Stimulated activated CD4-positive, alpha-beta T cell treated with anti-CD3 and anti-CD28 coated beads, Interleukin-4, amount 100 ng/mL, for 24 hours (primary cell): ENCODE measurements around the gene DHRSX.
"Not testable (repeated sequence)": the region's sequence is repeated elsewhere in the genome, so short reads cannot be mapped to it uniquely, and the experiment has no call there.

Source experiments
- DNase-seq: peaks from one replicate; pipeline ENCODE4 v3.0.0-alpha.2; 2020

Gene DHRSX

DNA sequence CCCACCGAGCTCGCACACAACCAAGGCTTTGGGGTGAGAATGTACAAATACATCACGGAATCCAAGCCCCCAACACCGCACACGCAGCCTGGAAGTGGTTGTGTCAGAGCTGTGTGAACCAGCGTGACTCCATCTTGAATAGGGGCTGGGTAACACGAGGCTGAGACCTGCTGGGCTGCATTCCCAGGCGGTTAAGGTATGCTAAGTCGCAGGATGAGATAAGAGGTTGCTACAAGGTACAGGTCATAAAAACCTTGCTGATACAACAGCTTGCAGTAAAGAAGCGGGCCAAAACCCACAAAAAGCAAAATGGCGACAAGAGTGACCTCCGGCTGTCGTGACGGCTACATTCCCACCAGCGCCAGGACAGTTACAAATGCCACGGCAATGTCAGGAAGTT lies 258.4 kb downstream of the DHRSX start:
- DNase-seq, result no peak

DNA sequence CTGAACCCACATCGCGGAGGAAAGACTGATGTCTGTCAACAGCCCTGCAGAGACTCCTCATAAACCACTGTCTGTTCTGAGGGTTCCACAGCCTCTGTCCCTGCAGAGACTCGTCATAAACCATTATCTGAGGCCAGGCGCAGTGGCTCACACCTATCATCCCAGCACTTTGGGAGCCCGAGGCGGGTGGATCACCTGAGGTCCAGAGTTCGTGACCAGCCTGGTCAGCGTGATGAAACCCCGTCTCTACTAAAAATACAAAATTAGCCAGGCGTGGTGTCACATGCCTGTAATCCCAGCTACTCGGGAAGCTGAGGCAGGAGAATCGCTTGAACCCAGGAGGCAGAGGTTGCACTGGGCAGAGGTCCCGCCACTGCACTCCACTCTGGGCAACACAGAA lies 259.3 kb downstream of the DHRSX start:
- not testable (repeated sequence) for DNase-seq

DNA sequence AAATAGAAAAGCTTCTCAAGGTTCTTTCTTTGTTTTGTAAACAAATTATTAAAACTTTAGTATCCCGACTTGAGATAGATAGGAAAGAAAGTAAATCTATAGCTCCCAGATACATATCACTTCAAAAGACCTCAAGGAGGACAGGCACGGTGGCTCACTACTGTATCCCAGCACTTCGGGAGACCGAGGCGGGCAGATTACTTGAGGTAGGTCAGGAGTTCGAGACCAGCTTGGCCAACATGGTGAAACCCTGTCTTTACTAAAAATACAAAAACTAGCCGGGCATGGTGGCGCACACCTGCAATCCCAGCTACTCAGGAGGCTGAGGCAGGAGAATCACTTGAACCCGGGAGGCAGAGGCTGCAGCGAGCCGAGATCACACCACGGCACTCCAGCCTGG lies 260.0 kb downstream of the DHRSX start:
- not testable (repeated sequence) for DNase-seq

DNA sequence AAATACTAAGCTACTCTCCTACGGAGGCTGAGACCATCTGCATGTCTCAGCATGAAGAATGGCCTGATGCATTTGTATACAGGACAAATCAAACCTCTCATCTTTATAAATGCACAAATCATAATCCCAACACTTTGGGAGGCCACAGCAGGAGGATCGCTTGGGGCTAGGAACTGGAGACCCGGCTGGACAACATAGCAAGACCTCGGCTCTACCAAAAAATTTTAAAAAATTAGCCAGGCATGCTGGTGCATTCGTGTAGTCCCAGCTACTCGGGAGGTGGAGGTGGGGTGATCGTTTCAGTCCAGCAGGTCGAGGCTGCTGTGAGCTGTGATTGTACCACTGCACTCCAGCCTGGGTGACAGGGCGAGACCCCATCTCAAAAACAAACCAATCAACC lies 262.8 kb downstream of the DHRSX start:
- DNase-seq, result no peak

DNA sequence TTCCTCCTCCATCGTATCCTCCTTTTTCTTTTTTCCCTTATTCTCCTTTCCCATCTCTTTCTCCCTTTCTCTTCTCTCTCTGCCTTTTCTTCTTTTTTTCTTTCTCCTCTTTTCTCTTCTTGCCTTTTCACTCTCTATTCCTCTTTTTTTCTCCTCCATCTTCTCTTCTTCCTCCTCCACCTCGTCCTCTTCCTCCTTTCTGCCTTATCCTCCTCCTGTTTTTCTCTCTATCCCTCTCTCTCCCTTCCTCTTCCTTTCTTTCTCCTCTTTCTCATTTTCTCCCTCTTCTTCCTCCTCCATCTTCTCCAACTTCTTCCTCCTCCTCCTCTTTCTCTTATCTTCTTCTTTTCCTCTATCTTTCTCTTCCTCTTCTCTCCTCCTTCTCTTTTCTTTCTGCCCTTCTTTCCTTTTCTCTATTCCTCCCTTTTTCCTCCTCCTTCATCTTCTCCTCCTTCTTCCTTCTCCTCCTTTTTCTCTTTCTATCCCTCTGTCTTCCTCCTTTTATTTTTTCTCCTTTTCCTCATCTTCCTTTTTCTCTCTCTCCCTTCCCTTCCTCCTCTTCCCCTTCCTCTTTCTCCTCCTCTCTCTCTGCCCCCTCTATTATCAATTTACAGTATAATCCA lies 269.1 kb downstream of the DHRSX start:
- DNase-seq, result no peak

DNA sequence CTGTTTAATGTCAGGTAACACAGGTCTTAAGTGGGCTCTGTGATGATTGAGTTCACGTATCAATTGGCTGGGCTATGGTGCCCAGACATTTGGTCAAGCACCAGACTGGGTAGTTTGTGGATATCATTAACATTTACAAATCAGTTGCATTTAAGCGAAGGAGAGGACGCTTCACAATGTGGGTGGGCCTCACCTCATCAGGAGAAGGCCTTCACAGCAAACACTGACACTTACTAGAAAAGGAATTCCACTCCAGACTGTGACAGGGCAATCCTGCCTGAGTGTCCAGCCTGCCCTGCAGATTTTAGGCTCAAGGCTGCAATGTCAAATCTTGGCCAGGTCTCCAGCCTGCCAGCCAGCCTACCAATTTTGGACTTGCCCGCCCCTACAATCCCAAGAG lies 270.3 kb downstream of the DHRSX start:
- DNase-seq, result no peak

DNA sequence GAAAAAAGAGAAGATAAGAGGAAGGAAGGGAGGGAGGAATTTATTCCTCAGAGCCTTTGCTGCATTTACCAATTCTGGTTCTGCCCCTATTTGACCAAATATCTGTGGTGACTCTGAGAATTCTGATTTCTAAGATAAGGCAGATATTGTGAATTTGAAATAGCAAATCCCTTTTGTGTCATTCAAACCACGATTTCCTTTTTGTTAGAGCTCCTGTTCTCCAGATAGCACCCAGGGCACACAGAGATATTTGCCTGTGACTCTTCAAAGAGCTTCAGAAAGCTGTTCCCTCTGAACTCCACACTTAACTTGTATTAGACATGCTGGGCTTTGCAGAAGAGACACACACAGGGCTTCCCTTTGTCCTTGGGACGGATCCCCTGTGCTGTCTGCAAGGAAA lies 272.2 kb downstream of the DHRSX start:
- DNase-seq, result no peak

DNA sequence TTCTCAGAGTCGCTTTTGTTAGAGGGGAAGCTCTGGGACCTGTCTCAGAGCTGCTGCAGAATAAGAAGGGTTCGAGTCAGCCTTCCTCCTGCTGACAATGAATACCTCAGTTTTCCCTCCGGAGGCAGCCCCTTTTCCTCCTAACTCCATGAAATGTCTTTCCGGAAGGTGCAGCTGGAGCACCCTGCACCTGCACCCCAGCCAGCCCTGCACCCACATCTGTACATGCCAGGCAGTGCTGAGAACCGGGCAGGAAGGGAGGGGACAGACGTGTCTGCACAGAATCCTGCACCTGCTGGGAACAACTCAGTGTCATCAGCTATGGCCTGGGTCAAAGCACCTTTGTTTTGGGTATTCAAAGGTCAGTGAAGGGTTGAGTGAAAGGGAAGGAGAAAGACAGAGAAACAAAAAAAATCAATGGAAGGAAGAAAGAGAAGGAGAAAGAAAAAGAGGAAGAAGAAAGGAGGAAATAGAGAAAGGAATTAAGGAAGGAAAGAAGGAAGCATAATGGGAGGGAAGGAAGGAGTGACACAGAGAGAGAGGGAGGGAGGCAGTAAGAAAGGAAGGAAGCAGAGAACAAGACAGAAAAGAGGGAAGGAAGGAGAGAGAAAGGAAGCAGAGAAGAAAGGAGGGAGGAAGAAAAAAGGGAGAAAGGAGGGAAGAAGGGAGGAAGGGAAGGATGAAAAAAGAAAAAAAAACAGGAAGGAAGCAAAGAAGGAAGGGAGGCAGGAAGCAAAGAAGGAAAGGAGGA lies 273.7 kb downstream of the DHRSX start:
- no peak for DNase-seq

DNA sequence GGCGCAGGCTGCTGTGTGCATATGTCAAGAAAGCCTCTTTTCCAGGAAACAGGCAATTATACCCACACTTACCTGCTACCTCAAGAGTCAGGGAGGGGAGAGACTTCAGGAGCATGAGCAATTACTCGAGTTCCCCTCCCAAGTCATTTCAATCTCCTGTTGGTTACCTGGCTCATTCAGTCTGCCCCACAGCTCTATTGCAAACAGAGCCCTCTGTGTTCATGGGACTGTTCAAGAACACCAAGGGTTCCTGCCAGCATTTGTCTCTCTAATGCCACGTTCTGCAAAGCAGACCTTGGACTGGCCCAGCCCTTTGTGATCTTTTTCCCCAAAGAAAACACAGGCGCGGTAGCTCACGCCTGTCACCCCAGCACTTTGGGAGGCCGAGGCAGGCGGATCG lies 274.6 kb downstream of the DHRSX start:
- no peak for DNase-seq

DNA sequence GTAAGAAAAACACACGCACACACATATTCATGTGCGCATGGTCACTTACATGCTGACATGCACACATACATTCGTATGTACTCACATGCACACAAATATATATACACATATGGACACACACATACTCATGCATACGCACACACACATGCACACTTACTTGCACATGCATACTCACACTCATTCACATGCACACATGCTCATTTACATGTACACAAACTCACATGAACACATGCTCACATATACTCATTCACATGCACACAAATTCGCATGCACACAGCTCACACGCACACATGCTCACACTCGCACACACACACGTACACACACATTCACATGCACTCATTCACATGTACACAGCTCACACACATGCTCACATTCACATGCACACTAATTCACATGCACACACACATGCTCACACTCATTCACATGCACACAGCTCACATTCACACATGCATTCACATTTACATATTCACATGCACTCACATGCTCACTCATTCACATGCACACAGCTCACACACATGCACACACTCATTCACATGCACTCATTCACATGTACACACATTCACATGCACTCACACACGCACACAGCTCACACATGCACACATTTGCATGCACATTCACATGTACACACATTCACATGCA lies 276.1 kb downstream of the DHRSX start:
- DNase-seq, result no peak

DNA sequence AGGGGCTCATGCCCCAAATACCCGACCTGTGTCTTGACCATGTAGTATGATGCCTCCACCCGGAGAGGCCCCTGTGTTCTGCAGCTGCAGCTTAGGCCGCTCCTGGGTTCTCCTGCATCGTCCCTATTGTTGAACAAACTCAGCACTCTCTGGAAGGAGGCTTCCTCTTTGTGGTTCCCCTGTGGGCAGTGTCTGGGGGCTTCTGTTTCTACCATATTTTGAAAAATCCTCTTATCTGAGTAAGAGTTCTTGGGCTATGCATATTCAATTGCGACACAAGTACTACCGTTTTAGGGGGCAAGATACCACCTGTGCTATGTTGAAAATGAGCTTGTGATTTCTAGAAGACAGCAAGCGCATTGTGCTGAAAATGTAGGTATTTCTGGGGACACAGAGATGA lies 276.6 kb downstream of the DHRSX start:
- DNase-seq, result no peak

DNA sequence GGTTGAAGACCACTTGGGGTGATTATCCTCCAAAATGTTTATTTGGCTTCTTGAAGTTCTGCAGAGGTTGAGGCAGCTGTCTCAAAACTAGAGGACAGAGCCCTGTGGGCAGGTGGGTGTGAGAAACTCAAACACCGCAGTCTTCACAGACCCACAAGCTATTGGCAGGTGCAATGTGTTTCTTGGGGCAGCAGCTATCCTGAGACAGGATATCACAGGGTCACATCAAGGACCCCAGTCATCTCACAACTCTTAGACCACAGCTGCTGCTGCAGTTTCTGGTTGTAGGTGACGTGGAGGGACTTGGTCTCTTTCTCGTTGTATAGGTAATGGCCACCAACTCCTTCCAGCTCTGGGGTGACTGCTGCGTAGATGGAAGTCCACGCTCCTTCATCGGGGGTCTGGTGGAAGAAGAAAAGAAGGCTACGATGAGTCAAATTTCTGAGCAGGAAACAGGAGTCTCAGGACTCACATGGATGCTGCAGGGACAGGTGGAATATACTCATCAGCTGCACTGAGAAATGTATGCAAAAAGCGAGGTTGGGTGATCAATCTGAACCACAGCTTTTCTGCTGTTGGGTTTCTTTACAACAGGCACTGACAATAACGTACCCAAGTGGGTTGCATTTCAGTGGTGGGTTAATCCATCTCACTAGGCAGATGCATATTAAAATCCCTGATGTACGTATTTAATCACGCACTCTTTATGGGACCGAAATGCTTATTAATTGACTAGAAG lies 279.8 kb downstream of the DHRSX start:
- no peak for DNase-seq

DNA sequence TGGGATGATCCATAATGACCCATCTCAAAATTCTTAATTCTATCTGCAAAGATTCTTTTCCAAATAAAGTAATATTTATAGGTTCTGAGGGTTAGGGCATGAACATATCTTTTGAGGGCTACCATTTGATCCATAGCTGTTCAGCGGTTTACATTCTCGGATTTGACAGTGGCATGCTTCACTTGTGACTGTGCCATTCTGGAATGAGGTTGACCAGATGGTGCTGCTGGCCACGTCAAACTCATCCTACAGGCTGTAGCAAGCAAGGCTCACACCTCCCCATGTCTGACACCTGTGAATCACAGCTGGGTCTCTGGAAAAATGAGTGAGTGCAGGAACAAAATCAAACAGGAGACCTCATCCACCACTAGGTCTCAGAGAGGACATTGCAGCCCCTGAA lies 280.5 kb downstream of the DHRSX start:
- DNase-seq, result no peak

DNA sequence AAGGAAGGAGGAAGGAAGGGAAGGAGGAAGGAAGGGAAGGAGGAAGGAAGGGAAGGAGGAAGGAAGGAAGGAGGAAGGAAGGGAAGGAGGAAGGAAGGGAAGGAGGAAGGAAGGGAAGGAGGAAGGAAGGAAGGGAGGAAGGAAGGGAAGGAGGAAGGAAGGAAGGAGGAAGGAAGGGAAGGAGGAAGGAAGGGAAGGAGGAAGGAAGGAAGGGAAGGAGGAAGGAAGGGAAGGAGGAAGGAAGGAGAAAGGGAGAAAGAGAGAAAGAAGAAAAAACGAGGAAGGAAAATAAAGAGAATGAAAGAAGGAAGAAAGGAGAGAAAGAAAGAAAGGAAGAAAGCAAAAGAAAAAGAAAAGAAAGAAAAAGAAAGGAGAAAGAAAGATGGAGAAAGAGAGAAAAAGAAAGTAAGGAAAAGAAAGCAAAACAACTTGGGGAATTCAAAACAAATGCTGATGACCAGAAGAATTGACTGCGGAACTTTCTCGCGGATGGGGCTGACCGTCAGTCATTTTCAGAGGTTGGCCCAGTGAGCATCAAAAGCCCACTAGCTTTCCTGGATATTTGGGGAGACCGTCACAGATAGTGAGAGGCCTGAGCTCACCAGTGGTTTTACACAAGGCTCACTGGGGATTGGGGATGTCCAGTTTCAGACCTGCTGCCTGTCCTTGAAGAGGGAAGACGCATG lies 286.5 kb downstream of the DHRSX start:
- not testable (repeated sequence) for DNase-seq

DNA sequence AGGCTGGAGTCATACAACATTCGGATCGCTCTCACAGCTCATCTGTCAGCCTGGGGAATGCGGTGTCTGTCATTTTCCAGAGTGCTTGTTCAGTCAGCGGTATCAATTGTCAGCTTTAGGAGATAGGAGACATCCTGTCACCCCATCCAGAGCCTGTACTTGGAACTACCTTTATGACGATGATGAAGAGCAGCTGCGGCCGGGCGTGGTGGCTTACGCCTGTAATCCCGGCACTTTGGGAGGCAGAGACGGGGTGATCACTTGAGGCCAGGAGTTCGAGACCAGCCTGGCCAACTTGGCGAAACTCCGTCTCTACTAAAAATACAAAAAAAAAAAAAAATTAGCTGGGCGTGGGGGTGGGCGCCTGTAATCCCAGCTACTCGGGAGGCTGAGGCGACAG lies 289.1 kb downstream of the DHRSX start:
- not testable (repeated sequence) for DNase-seq

DNA sequence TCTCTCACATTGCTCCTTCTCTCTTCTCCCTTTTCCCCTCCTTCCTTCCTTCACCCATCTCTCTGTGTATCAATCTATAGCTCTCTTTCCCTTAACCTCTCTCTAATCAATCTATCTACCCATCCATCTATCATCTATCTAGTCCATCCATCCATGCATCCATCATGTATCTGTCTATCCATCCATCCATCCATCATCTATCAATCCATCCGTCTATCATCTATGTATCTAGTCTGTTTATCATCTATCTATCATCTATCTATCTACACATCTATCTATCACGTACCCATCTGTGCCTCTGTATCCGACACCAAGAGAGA lies 307.5 kb downstream of the DHRSX start:
- no peak for DNase-seq

DNA sequence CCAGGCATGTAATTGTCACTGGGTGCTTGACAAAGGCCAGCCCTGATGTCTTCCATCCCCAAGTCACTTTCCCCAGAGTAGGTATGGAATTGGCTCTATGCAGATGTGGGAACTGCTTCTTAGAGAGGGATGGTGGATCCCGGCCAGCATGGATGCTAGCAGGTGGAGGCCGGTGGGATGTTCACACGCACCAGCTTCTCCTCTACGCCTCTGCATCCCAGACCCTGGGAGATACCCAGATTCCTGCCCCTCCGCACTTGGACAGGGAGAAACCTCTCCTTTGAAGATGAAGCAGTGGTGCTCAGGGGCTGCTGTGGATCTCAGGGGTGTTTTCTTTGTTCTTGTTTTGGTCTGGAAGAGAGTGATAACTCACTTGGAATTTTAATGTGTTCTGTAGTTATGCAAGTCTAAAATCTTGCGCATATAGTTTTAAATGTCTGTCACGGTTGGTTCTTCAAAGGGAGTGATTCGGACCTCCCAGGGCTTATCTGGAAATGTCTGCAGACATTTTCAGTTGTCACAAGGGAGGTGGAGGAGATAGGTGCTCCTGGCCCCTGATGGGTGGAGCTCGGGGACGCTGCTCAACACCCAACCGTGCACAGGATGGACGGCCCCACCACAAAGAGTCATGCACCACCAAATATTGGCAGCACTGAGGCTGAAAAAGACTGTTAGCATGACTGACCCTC lies 308.0 kb downstream of the DHRSX start:
- no peak for DNase-seq

DNA sequence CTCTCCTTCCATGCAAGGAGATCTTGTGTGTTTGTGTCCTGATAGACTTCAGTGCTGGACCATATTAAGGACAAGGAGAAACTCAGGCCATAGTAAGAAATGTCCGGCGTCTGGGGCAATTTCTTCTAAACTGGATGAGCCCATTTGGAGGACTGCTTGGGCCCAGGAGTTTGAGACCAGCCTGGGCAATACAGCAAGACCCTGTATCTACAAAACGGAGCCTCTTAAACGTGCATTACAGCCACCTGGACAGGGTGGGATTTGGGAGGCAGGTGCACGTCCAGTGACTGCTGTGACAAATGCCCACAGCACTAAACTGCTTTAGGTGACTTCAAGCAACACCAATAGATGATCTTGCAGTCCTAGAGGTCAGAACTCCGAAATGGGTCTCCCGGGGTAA lies 311.9 kb downstream of the DHRSX start:
- no peak for DNase-seq

DNA sequence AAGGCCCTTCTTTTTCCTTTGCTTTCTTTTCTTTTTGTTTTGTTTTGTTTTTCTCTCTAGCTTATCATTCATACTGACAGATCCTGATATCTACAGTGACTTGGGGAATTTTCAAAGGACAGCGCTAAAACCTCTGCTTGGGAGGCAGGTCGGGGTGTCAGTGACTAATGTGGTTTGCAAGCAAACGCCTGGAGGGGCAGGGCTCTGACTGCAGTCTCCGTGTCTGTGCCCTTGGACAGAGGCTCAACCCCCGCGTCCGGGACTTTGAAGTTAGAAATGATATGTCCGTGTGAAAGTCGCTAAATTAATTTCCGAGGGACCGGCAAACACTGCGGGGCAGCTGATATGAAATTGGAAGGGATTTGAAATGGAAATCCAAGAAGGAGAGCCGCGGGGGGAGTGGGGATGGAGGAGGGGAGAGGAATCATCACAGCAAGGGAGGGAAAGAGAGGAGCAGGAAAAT lies 312.4 kb downstream of the DHRSX start:
- no peak for DNase-seq

DNA sequence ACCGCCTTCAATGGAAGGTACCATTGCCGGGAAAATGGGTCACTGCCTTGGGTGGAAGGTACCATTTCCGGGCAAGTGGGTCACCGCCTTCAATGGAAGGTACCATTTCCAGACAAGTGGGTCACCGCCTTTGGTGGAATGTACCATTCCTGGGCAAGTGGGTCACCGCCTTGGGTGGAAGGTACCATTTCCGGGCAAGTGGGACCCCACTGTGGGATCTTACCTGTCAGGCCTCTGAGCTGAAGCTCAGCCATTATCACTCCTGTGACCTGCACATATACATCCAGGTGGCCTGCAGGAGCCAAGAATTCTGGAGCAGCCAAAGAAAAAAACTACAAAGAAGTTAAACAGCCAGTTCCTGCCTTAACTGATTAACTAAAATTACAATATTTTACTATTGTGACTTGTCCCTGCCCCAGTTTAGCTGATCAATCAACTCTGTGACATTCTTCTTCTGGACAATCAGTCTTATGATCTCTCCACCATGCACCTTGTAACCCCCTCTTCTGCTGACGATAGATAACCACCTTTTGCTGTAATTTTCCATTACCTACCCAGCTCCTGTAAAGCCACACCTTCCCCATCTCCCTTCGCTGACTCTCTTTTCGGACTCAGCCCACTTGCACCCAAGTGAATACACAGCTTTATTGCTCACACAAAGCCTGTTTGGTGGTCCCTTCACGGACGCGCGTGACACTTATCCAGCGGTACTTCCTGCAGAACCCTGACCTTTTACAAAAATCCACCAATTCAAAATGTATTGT lies 313.2 kb downstream of the DHRSX start:
- no peak for DNase-seq

DNA sequence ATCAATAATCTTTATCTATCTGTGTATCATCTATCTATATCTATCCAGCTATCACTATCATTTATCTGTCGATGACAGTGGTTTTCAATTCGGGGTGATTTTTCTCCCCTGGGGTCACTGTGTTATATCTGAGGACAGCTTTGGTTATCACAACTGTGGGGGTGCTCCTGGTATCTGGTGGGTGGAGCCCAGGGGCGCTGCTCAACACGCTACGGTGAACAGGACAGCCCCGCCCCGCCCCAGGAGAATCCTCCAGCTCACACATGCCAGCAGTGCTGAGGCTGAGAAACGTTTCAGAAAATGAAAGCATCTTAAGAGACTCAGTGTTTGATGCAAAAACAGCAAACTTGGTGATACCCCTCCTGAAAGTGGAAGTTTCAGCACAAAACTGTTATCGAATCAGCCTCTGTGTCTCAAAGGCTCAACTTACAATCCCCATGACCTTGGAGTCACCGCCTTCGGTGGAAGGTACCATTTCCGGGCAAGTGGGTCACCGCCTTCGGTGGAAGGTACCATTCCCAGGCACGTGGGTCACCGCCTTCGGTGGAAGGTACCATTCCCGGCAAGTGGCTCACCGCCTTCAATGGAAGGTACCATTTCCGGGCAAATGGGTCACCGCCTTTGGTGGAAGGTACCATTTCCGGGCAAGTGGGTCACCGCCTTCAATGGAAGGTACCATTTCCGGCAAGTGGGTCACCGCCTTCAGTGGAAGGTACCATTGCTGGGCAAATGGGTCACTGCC lies 315.3 kb downstream of the DHRSX start:
- no peak for DNase-seq
